ENCODE results near the gene SLA2.

DNA sequence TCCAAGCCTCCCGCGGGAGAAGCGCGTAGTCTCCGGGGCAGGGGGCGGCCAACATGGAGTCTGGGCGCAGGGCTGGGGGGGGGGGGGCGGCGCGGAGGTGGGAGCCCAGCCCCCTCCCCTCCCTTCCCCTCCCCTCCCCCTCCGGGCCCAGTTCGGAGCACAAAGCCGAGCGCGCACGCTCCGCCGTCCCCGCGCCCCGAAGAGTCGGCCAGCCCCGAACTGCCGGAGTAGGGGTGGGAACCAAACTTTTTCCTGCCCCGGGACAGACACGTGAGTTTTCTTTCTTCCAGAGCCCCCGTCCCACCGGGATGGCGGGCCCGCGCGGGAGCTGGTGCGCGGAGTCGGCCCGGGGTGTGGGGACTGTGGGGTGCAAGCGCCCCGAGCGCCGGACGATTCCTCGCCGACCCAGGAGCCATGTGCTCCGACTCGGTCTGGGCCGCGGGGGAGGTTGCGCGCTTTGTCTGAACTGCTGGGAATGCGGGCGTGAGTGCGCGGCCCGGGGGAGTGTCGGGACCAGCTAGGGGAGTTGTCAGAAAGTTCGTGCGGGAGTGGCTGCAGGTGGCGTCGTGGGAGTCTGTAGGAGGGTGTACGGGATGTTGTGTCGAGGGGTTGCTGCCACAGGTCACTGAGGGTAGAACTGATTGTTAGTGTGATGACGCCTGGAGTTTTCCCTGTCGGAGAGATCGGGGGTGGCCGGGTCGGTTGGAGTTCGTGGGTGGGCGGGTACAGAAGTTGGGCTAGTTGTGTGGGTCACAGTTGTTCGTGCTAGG lies 71.4 kb downstream of the SLA2 start:
- TF ChIP-seq EZH2 (IDR thresholded peaks at IDR 0.05; ENCODE audit: borderline replicate concordance, low read depth, low read length, poor library complexity, severe bottlenecking), result no peak
- TF ChIP-seq, protein P1, sequence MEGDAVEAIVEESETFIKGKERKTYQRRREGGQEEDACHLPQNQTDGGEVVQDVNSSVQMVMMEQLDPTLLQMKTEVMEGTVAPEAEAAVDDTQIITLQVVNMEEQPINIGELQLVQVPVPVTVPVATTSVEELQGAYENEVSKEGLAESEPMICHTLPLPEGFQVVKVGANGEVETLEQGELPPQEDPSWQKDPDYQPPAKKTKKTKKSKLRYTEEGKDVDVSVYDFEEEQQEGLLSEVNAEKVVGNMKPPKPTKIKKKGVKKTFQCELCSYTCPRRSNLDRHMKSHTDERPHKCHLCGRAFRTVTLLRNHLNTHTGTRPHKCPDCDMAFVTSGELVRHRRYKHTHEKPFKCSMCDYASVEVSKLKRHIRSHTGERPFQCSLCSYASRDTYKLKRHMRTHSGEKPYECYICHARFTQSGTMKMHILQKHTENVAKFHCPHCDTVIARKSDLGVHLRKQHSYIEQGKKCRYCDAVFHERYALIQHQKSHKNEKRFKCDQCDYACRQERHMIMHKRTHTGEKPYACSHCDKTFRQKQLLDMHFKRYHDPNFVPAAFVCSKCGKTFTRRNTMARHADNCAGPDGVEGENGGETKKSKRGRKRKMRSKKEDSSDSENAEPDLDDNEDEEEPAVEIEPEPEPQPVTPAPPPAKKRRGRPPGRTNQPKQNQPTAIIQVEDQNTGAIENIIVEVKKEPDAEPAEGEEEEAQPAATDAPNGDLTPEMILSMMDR (conservative IDR thresholded peaks at IDR 0.05; ENCODE audit: low read depth, low read length), result no peak

Measured in A673 (cell line).